GM19463 (cell line): Measurements from ENCODE around the gene GPR142.
"Not testable (repeated sequence)": the region's sequence is repeated elsewhere in the genome, so short reads cannot be mapped to it uniquely, and the experiment has no call there.

ENCODE experiments used
- ATAC-seq: cut with Tn5 transposase; IDR thresholded peaks from one replicate; pipeline ENCODE4 v1.9.1; 2021; ENCODE audit warnings: mild to moderate bottlenecking, moderate library complexity; ENCODE audit not compliant: unreplicated experiment

The GPR142 gene

DNA sequence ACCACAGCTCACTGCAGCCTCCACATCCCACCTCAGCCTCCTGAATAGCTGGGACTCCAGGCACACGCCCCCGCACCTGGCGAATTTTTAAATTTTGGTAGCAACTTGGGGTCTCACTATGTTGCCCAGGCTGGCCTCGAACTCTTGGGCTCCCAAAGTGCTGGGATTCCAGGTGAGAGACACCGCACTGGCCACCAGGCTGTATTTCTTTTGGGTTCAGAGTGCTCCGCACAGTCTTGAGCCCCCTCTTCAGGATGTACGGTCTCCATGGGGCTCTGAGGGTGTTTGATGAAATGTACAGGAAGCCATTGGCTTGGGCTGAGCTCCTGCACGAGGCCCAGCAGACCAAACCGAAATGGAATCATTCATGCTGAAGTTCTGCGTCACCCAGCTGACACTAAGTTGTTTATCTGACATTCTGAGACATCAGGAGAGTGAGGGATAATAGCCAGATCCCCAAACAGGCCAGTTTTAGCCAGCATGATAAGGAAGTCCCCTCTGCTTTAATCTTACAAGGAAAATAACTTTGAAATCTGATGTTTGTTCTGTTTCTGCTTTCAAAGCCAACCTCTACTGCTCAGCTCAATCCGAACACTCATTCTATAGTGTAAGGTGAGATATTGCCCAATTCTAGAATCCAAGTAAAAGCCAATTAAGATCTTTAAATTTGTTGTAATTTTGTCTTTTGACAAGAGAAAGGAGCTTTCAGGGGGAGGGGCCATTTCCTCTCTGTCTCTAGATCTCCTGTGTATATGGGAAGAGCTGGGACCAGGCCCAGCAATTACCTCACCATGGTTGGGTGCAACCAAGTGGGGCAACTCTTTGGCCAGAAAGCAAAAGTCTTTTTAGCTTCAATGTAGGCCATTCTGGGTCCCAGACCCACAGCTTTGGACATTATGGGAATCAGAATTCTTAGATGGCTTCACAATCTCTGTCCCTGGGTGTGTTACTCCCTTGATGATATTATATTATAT lies 23.7 kb downstream of the GPR142 start:
- no peak for ATAC-seq

DNA sequence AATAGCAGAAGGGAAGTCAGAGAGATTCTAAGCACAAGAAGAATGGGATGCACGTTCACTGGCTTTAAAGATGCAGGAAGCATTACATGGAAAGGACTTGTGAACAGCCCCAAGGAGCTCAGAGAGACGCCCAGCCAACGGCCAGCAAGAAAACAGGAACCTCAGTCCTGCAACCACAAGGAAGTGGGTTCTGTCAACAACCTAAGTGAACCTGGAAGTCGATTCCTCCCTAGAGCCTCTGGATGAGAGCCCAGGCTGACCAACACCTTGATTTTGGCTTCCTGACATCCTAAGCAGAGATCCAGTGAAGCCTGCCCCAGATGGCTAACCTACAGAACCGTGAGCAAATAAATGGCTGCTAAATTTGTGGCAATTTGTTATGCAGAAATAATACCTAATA lies 24.5 kb downstream of the GPR142 start:
- no peak for ATAC-seq

DNA sequence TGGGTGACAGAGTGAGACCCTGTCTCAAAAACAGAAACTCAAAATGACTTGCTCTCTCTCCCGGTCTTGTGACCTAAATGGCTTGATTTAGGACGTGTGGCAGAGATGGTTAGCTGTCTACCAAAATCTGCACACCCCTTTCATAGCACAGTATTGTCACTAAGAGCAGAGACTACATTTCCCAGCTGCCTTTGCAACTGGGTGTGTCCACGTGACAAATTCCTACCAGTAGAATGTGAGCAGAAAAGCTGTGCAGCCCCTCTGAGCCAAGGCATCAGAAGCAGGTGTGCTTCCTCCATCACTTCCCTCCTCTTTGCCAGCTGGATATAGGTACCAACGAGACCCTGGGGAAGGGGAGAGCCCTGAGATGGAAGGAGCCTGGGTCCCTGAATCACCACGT lies 25.5 kb downstream of the GPR142 start:
- no peak for ATAC-seq

DNA sequence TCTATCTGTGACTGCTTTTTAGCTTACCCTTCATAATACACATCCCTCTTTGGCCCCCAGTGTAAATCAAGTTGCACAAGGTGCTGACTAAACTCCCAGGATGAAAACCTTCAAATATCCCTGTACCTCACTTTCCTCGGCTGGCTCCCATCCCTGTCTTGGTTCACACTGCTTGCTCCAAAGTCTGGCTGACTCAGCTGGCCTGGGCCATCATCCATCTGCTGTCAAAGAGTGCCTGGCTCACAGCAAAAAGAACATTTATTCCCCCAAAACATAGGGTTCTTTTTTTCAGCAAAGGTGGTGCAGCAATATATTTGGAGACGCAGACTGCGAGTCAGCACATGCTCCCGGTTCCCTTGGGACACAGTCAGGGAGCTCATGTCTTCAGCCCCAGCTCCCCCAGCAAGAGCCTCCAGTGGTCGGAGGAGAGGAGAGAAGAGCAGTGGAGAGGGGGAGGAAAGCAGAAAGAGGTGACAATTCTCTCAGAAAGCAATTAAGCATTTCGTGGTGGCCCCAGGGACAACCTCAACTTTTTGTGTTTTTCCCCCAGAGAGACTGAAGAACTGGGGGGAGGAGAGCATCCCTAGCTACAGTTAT lies 26.1 kb downstream of the GPR142 start:
- no peak for ATAC-seq

DNA sequence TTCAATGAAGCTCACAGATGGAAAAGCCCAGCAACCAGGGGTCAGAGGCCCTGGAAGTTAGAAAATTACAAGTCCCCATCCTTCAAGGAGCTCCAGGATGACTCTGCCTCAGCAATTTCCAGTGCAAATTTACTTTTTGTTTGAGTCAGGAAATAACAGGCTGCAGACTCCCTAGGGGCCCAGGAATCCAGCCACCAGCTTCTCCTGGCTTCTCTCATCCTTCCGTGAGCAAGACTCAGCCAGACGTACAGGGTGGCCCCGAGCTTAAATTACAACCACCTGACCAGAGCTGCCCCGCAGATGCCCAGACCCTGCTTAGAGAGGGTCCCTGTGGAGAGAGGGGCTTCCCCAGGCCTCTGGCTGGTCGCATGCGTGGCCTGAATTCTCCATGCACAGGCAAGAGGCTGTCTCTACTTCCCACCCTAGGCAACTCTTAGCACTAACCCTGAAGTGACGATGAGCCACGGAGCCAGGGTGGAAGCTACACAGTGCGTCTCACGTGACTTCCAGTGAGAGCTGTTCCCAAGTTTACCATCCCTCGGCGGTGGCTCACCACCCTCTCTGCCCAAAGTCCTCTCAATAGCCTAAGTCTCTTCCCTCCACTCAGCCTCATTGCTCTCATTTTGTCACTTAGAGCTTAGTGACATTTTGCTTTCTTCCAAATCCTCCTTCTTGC lies 27.1 kb downstream of the GPR142 start:
- ATAC-seq: no peak

DNA sequence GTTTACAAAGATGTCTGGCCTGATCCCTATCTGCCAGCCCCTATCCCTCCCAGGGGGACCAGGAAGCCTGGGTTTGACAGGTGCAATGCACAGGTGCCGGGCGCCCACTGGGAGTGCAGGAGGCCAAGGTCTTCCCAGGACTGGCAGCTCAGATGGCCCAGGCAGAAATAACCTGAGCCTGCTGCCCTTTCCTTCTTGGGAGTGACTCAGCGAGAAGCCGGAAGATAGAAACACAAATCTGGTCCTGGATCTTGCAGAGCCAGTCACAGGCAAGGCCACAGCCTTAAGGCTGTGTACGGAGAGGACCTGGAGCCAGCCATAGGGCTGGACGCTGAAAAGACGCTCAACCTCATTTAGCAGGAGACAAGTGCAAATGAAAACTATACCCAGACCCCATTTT lies 27.7 kb downstream of the GPR142 start:
- ATAC-seq: no peak

DNA sequence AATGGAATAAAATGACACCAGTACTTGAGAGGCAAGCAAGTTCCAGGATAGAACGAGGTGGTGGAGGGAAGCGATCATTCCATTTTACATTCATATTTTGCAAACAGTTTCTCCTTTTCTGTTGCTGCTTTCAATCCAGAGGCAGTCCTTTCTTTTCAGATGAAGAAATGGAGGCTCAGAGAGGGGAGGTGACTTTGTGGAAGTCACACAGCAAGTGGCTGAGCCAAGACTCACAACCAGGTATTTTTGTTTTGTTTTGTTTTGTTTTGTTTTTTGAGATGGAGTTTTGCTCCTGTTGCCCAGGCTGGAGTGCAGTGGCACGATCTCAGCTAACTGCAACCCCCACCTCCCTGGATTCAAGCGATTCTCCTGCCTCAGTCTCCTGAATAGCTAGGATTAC lies 29.3 kb downstream of the GPR142 start:
- no peak for ATAC-seq

DNA sequence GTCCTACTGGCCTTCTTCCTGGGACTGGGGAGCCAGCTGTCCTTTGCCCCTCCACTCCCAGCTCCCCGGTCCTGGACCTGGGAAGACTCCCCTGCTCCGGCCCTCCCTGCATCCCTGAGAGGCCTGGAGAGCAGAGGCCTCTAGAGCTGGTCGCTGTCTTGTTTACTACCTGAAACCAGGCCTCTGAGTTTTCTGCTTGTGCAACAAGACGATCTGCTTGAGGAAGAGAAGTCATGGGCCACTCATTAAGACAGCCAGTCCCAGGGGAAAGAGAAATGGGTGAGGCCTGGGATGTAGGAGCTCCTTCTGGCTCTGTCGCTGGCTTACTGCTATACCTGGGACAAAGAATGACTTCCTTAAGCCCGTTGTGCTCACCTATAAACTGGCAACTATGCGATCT lies 34.7 kb downstream of the GPR142 start:
- no peak for ATAC-seq

DNA sequence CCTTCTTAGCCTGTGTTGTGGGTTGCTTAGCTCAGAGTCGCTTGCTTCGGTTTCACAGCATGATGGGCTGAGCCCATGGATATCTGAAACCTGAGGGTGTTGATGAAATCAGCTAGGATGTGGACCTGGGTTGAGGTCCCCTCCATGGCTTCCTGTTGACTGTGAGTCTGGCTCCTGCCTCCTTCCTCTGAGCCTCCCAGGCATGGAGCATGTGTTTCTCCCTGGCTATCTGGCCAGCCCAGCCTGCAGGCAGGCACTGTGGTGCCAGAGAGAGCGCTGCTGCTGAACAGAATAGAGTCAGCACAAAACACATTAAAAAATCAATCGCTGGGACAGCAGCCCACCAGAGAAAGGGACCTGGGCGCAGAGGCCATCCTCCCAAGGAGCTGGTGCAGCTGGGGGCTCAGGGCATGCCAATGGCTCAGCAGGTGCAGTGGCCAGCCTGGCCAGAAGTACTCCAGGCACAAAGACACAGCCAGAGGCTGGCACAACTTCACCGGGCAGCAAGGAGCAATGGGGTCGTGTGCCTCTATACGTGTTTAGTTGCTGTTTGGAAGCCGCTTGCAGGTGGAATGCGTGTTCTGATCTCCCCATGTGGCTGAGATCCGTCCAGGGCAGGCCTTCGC lies 36.3 kb downstream of the GPR142 start:
- no peak for ATAC-seq

DNA sequence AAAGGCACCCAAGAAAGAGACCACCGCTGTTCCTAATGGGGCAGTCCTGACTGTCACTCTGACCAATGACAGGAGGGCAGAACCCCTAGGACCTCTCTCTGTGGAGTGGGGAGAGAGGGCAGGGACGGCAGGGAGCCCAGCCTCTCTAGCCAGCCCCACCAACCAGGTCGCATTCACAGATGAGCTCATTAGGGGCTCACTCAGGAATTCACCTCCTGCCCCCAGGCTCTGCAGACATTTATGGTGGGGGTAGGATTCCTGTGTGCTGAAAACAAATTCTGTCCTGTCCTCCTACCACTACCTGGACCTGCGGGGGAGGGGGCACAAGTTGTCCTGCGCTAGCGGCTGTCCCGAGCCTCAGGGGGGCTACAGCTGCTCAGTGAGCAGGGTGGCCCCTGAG lies 36.9 kb downstream of the GPR142 start:
- no peak for ATAC-seq

DNA sequence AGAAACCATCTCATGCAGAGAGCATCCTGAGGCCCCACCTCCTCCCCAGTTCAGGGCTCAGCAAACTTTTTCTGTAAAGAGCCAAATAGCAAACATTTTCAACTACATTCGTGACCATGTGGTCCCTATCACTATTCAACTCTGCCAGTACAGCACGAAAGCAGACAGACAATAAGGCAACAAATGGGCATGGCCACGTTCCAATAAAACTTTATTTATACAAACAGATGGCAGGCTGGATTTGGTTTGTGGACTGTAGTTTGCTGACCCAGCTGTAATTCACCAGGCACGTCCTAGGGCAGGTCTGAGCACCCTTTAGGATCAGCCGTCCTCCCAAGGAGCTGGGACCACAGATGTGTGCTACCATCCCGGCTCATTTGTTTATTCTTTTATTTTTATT lies 37.5 kb downstream of the GPR142 start:
- no peak for ATAC-seq

DNA sequence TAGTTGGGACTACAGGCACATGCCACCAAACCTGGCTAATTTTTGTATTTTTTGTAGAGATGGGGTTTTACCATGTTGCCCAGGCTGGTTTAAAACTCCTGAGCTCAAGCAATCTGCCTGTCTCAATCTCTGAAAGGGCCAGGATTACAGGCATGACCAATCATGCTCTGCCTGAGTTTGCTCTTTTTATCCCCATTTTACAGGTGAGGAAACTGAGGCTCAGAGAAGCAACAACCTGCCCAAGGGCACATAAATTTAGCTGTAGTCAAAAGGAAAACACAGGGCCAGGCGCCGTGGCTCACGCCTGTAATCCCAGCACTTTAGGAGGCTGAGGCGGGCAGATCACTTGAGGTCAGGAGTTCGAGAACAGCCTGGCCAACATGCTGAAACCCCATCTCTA lies 38.0 kb downstream of the GPR142 start:
- ATAC-seq: not testable (repeated sequence)

DNA sequence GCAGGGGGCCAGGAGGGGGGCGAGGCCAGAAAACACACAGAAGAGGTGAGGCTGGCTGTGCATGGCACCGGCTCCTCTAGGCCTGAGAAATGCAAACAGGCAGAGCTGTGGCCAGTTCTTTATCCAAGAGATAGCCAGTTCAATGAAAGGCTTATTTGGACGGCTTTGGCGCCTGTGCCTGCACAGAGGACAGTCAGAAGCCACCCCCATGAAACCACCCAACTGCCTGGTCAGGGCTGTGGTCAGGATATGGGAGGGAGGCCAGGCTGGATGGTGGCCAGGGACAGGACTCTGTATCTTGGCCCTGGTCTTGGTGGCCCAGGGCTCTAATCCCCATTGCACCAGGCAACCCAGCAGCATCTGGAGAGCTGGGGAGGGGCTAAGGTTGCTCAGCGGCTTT lies 40.1 kb downstream of the GPR142 start:
- ATAC-seq: no peak

DNA sequence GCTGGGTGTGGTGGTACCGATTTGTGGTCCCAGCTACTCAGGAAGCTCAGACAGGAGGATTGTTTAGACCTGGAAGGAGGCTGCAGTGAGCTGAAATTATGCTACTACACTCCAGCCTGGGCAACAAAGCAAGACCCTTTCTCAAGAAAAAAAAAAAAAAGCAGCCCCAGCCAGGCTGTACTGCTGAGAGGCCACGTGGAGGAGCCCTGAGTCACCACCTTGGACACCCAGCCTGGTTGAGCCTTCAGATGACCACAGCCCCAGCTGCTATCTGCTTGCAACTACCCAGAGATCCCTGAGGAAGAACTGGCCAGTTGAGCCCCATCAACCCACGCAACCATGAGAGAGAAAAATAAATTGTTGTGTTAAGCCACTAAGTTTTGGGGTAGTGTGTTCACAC lies 41.0 kb downstream of the GPR142 start:
- ATAC-seq: no peak

DNA sequence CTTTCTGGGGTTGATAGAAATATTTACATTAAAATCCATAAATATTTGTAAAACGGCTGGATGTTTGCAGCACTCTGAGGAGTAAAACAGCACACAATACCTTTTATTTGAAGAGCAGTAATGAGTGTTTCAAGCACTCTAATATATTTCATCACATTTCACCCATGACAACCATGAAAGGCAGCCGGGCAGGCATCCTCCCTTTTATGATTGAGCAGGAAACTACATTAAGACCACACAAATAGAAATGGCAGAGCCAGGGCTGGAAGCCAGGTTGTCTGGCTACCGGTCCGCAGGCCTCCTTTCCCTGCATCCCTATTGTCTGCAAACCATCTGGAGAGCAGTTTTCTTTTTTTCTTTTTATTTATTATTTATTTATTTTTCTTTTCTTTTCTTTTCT lies 41.5 kb downstream of the GPR142 start:
- ATAC-seq: no peak

DNA sequence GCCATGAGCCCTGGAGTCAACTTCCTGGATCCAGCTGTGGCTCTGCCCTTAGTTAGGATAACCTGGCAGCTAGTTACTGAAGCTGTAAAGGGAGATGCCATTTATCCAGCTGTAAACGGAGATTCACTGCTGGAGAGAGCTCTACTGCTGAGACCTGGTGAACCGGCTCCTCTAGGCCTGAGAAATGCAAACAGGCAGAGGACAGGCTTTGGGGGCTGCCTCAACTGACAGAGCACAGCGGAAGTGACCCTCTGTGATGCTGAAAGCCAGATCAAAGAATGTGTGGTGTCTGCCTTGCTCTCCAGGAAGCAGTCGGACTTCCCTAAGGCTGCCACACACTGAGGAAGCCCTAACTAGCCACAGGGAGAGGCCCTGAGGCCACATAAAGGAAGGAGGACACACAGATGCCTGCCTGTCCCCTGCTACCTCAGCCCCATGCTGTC lies 42.7 kb downstream of the GPR142 start:
- no peak for ATAC-seq

DNA sequence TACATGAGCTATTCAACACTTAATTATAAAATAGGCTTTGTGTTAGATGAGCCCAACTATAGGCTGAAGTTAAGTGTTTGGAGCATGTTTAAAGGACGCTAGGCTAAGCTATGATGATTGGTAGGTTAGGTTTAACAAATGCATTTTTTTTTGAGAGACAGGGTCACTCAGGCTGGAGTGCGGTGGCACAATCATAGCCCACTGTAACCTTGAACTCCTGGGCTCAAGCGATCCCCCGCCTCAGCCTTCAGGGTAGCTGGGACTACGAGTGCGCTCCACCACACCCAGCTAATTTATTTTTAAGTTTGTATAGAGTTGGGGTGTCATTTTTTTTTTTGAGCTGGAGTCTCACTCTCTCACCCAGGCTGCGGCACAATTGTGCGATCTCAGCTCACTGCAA lies 45.3 kb downstream of the GPR142 start:
- no peak for ATAC-seq

DNA sequence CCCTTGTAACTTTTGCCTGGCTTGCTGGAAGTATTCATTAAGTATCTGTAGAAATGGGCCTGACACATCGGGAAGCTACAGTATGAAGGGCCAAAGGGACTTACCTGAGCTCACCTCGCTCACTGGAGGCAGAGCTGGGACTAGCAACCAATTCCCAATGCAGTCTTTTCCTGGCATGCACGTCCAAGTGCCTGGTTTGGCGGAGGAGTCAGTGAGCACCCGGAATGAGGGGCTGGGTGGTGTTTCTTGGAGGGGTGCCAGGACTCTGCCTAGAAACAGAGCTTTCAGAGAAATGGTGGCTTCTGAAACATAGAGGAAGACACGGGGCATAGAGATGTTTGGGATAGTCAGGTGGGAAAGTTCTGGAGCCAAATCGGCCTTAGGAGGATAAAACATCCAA lies 46.2 kb downstream of the GPR142 start:
- no peak for ATAC-seq

DNA sequence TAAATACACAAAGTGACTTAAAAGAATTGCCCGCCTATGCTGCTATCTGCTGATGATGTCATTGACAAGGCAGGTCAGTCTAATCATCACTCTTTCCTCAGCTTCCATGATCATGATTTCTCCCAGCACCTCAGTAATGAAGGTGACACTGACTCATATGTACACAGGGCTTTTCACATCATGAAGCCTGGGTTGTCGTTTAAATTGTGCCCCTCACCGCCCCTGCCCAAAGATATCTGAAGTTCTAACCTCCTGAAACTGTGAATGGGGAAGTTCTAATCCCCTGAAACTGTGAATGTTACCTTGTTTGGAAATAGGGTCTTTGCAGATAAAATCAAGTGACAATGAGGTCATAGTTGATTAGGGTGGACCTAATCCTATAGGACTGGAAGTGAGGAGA lies 47.2 kb downstream of the GPR142 start:
- ATAC-seq: no peak

DNA sequence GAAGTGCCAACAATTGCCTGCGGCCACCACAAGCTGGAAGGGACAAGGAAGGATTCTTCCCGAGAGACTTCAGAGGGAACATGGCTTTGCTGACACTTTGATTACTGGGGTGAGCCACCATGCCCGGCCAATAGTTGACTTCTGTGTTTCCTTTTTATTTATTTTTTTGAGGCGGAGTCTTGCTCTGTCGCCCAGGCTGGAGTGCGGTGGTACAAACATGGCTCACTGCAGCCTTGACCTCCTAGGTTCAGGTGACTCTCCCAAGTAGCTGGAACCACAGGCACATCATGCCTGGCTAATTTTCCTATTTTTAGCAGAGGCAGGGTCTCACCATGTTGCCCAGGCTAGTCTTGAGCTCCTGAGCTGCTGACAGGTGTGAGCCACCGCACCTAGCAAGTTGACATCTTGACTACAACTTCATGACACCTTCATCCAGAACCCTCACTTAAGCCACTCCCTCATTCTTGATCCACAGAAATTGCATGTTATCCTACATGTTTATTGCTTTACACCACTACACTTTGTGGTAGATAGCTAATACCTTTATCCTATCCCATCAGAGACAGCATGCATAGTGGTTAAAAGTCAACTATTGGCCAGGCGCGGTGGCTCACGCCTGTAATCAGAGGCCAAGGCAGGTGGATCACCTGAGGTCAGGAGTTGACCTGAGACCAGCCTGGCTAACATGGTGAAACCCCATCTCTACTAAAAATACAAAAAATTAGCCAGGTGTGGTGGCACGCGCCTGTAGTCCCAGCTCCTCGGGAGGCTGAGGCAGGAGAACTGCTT lies 48.5 kb downstream of the GPR142 start:
- ATAC-seq: no peak
